Urothelium cell line (cell line): ENCODE results near the gene FILIP1L.

Experiments
- DNase-seq: peaks from one replicate; pipeline ENCODE4 v3.0.0; 2011; ENCODE audit warnings: low spot score, mixed read lengths
- FAIRE-seq: peaks from 2 replicates; lab custom pipeline; 2011; peaks lifted over from hg19 to GRCh38; lab: Jason Lieb, UNC

FILIP1L gene

GRCh38 chr3:99981138-99981537, 133.2 kb downstream of the FILIP1L start:
- no peak for FAIRE-seq
- DNase-seq: no peak

GRCh38 chr3:99980606-99981005, 133.7 kb downstream of the FILIP1L start:
- DNase-seq: no peak
- FAIRE-seq: no peak

- DNase-seq: no peak
- no peak for FAIRE-seq
Observed at GRCh38 chr3:99978221-99978620, 136.1 kb downstream of the FILIP1L start.

DNA sequence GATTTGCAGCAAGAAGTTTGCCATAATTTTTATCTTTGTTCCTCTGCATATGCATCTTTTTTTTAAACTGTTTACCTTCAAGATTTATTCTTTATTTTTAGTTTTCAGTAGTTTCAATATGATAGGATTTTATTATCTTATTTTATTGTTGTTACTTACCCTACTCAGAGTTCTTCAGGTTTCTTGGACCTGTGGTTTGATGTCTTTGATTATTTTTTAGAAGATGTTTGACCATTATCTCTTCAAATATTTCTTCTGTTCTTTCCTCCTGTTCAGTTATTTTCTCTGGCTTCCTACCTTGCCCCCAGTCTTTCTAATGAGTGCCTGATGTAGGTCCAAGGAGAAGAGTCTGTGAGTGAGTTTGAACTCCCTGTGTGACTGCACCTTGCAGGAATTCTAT, 137.7 kb downstream of the FILIP1L start:
- DNase-seq: no peak

GRCh38 chr3:99974989-99975388, 139.3 kb downstream of the FILIP1L start:
- FAIRE-seq: no peak
- no peak for DNase-seq

More for the DNA sequence above, 137.7 kb downstream of the FILIP1L start:
- no peak for FAIRE-seq

DNA sequence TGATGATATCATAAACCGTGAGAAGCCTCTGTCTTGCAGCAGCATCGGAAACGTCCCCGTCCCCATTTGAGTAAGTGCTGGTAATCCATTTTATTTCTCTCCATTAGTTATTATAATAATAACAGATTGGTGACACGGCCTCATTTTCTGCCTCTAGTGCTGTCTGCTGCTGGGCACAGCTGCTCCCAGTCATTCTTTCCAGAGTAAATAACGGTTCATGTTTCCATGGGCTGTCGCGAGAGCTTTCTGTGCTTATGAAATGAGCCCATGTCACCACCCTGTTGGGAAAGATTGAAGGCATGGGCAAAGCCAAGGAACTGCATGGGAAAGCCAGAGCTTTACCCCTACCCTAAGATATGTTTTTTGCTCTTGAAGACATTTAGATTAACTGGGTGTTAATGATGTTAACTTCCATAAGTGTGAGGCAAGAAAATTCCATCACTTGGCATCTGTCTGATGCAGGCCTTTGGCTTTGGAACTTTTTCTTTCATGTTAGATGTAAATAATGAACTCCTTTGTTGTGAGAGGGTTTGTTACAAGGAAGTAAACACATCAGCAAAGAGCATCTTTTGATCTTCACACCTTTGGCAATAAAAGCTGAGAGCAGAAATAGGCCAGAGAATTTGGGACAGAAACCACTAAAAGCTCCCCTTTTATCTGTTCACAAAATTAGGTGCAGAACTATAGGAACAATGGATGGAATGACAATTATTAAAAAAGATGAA, 141.8 kb downstream of the FILIP1L start:
- FAIRE-seq (no peak), DNase-seq (no peak)

GRCh38 chr3:99971761-99972160, 142.5 kb downstream of the FILIP1L start:
- DNase-seq (no peak), FAIRE-seq (no peak)

DNA sequence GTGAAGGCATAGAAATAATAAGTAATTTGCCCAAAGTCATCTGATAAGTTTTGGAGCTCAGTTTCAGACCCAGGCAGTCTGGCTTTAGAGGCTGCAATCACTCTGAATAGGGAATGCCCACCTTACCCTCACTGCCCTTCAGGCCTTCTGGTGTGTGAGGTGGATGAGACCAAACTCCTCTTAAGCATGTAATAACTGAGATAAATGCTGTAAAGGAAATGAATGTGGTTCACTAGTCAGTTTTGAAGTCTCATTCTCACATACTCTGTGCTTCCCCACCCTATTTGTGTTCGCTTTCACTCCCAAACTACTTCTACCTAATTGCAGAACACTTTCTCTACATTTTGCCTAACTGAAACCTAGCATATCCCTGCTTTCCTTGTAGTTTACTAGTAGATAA, 144.1 kb downstream of the FILIP1L start:
- no peak for DNase-seq
- no peak for FAIRE-seq

- DNase-seq (no peak), FAIRE-seq (no peak)
Observed at GRCh38 chr3:99969136-99969535, 145.2 kb downstream of the FILIP1L start.

DNA sequence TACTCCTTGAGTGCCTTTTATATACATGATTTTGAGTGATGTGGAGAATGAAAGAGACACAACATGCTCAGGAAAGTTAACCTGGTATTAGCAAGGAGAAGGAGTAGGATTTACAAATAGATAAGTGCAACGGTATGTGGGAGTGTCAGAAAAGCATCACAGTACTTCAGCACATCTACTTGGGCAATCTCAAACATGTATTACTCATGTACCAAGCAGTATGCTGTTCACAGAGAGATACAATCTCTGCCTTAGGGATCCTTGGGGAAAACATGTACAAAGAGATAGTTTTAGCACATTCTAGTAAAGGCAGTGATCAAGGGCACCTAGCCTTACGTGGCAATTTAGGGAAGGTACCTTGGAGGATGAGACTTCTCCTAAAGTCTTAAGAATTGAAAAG, 146.5 kb downstream of the FILIP1L start:
- DNase-seq: no peak
- no peak for FAIRE-seq

- DNase-seq (no peak), FAIRE-seq (no peak)
Observed at GRCh38 chr3:99966662-99967416, 147.5 kb downstream of the FILIP1L start.

GRCh38 chr3:99965681-99966408, 148.5 kb downstream of the FILIP1L start:
- no peak for DNase-seq

GRCh38 chr3:99965077-99965476, 149.2 kb downstream of the FILIP1L start:
- FAIRE-seq (no peak), DNase-seq (no peak)

More at GRCh38 chr3:99965681-99966408, 148.5 kb downstream of the FILIP1L start:
- FAIRE-seq: no peak

GRCh38 chr3:99962703-99963102, 151.6 kb downstream of the FILIP1L start:
- FAIRE-seq (no peak), DNase-seq (no peak)

- FAIRE-seq (no peak), DNase-seq (no peak)
Observed at GRCh38 chr3:99961756-99962515, 152.4 kb downstream of the FILIP1L start.

GRCh38 chr3:99960941-99961340, 153.4 kb downstream of the FILIP1L start:
- FAIRE-seq (no peak), DNase-seq (no peak)

DNA sequence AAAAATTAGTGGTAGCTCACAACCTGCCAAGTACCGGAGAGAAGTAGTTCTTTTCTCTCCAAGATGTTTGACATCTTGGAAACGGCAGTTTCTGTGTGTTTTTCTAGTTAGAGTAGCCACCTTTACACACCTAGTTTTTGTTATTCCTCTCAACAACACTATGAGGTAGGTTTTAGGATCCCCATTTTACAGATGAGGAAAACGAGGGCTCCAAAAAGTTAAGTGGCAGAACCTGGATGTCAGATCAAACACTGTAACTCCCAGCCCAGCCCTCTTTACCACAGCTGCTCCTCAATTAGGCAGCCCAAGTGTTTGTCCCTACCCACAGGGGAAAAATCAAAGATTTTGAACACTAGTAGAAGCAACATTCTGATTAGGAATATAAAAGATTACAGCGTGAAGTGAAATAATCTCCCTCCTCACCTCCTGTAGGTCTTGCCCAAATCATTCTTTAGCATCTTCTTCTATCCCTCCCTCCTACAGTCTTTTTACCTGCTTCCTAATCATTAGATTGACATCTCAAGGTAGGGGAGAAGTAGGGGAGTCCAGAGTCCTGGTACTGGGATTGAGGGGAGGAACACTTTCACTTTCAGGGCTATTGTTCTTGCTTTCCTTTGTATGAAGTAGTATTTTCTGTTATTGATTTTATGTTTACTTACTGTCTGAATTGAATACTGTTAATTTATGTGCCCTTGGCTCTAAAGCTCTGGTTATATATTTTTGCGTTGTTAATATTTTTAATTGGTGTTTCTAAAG, 154.0 kb downstream of the FILIP1L start:
- DNase-seq: no peak
- FAIRE-seq: no peak

DNA sequence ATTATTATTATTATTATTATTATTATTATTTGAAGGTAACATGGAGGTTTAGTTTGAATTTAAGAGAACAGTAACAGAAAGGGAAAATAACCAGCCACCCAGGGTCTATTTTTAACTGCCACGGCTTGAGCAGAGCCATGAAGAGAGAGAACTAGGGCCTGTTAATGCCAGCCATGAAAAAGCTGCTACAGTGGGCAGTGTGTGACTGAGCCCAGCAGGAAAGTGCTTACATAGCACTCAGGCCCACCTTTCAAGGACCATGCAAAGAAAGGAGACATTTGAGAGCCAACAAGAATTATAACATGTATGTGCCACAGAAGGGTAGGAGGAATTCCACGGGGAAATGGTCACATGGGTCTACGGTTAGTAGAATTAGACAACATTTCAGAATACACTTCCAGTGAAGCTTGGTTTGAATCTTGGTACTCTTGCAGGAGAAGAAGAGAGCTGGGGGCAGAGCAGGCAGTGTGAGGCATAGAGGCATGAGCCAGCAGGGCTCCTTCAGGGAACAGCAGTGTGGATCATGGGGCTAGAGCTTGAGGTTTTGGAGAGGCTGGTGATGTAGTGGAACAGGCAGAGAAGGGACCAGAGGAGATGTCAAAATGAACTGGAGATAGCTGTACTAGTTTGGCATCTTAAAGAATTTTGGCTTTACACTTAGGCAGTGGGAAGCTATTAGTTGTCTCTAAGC, 155.9 kb downstream of the FILIP1L start:
- DNase-seq (no peak), FAIRE-seq (no peak)

DNA sequence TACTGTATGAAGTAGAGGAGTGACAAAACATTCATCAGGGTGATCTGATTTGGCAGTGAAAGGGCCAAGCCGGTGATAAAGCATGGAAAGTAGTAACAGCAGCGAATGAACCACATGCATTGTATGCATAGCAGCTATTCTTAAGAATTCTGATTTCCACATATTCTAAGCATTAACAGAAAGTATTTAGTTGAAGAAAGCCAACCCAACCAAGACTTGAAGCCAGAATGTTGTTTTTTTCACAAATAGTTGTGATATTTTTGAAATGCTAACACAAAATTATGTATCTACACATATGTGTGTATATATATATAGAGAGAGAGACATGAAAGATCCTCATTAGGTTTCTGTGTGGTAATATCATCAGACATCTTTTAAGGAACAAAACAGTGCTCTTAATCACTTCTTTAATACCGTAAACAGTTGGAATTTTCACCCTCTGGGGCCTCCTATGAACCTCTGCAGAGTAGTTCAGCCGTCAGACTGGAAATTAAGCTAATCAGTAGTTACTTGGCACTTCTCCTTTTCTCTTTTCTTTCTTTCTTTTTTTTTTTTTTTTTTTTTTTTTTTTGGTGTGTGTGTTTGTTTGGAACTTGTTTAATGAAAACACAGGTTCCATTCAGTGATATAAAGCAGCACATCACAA, 157.0 kb downstream of the FILIP1L start:
- no peak for DNase-seq
- no peak for FAIRE-seq
